ENCODE measurements around the gene SLIT1.

Gene SLIT1

DNA sequence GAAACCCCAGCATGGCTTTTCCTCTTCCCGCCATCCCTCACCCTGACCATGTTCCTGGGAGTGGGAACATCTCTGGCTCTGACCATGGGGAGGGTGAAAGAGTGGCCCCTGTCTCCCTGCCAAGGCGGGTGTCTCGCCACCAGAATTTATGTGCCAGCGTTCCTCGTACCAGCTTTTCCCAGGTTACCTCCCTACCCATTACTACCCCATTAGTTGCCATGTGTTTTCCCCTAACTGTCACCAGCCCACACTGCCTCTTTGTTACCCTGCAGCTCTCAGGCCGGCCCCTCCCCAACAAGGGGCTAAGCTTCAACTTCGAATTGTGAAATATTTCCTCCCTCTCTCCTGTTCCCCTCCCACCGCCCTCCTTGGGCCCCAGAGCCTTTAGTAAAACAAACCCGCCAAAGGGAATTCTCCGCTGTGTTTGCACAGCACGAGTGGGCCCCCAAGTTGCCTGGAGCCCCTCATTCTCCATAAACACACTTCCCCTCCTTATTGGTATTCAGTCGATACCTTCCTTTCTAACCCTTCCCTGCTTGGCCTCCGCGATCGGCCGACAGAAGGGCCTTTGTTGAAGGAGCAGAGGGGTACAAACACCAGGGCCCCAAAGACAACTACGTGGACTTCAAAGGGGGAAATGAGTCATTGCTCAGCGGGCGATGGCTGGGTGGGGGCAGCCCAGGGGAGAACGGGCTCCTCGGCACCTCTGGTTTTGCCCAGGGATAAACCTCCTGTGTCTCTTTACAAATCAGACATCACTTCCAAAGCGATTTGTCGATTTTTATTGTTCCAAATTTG, 45.5 kb downstream of the SLIT1 start:
- no peak for DNase-seq (ENCODE audit: low read depth in 2 of 2)

DNA sequence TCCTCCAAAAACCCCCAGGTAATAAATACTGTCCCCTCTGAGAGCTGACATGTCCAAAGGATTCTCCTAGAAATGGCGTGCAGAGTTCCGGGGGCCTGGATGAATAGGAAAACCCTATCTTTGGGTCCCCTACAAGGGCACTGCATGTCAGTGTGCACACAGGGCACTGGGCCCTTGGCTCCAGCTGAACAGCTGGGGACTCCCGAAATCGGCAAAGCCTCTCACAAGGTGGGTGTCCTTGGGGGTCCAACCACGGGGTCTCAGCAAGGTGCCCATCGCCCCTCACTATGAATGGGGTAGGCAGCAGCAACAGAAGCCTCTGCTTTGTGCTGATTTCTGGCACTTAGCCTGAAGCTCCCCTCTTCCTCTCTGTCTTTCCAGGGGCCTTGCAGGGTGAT, 46.1 kb downstream of the SLIT1 start:
- DNase-seq (ENCODE audit: low read depth in 2 of 2): no peak

DNA sequence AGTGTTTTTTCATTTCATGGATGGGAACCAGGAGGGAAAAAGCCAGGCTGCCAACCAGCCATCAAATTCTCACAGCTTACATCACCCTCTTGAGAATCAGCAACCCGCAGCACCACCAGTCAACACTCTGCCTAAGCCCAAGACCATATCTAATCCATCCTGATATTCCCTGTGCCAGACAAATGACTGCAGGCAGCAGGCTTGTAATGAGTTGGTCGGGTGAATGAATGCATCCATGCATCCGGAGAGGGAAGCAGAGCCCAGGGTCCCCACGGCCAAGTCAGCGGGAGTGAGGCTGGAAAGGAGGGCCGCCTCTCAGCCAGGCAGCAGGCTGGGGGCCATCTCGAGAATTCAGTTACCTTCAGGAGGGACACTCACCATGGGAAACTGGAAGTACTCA, 46.9 kb downstream of the SLIT1 start:
- DNase-seq (ENCODE audit: low read depth in 2 of 2): no peak

DNA sequence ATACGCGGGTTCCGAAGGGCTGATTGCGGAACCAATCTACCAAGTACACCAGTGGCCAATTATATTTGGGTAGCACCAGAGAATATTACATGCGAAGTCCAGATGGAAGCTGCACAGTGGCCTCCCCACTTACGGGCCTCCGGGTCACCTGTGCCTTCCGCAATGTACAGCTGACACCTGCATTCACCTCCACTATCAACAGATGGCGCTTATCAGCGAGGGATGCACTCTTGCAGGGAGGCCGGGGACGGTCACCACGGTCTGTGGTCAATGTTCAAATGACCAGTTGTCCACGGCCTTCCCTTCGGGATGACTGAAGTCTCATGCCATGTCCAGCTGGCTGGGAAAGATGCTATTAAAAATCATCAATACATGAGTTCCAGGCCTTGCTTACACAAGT, 47.6 kb downstream of the SLIT1 start:
- DNase-seq (ENCODE audit: low read depth in 2 of 2): no peak

DNA sequence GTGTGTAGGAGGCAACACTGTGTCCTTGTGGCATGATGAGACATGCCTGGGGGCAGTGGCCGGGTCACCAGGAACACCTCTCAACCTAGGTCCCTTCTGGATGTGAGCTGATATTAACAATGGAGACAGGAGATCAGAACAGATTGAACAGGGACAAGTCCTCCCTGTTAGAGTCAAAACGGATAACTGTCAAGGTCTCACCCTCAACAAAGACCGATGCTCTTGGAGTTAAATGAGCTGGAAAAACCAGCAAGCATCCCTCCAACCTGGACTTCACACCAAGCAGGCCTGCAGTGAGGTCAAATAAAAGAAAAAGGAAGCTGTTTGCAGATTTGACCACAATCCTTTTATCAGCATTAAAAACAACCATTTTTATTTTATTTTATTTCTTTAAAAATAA, 49.0 kb downstream of the SLIT1 start:
- DNase-seq (ENCODE audit: low read depth in 2 of 2): no peak

DNA sequence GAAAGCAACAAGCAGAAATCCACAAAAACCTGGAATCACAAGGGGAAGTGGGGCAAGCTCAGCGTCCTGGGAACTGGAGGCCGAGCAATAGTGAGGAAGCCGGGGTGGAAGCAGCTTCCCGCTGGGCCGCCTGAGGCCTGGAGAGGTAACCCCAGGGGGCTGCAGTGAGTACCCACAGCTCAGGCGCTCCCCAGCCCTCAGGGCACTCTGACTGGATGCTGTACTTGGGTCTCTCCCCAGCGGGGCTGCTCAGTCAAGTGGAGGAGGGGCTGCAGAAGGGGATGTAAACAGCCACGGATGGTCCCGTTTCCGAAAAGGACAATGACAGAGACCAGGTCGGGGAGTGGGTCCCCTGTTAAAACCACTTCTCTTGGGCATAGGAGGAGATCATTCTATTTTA, 50.3 kb downstream of the SLIT1 start:
- DNase-seq (ENCODE audit: low read depth in 2 of 2): no peak

DNA sequence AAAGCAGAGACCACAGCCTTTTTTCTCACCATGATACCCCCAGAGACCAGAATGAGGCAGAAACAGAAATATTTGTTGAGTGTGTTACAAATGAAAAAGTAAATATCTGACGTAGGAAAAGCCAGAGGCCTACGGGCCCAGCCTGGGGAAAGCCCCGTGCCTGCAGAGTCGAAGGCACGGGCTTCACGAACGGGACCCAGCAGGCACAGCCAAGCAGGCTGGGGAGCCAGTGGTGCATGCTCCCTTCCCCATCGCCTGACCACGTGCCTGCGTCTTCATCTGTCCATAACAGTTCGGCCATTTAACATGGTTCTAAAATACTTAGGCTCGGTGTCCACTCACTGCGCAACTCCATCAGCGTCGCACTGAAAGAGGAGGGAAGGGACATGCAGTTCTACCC, 50.8 kb downstream of the SLIT1 start:
- DNase-seq (ENCODE audit: low read depth in 2 of 2): no peak

DNA sequence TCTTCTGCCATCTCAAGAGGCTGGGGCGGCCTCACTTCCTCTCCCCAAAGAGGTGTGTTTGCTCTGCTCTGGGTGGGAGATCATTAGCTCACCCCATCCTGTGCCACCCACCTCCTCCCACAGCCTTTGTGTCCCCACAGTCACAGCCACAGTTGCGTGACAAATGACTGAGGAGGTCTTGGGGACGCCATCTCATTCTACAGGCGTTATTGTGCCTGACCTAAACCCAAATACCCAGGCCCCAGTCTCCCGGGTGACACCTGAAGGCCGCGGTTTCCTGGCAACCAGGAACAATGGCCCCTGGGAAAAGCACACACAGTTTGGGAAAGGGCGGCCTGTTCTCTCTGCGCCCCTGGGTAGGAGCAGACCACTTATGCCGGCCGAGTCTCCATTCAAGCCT, 51.6 kb downstream of the SLIT1 start:
- DNase-seq (ENCODE audit: low read depth in 2 of 2): no peak

DNA sequence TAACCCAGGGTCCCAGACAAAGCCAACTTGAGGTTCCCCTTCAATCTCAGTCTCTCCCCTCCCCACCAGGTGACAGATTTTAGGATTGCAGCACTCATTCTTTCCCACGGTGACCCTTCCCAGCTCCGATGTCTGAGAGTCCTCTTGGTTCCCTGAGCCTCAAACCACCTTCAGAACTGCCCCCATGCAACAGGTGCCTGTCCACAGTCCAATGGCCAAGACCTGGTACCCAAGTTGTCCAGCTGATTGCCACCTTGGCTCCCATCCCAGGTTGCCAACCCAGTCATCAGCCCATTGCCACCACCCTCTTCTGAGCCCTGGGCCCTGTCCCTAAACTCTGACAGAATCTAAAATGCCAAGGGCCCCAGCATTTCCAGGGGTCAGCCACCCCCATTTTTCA, 53.5 kb downstream of the SLIT1 start:
- DNase-seq (ENCODE audit: low read depth in 2 of 2): no peak

DNA sequence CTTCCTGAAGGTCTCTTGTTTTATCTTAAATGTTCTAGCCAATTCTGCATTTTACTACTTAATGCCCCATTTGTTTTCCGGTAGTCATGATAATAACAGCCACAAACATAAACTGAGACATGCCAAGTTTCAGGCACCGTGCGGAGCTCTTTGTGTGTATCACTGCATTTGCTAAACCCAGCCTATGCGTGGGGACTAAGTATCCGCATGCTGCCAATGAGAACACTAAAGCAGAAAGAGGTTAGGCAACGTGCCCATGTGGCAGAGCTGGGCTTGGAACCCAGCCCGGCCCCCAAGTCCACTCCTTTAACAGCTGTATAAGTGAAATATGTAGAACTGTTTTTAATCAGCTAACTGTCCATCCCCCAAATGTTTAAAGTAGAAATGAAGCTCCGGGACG, 54.1 kb downstream of the SLIT1 start:
- no peak for DNase-seq (ENCODE audit: low read depth in 2 of 2)

DNA sequence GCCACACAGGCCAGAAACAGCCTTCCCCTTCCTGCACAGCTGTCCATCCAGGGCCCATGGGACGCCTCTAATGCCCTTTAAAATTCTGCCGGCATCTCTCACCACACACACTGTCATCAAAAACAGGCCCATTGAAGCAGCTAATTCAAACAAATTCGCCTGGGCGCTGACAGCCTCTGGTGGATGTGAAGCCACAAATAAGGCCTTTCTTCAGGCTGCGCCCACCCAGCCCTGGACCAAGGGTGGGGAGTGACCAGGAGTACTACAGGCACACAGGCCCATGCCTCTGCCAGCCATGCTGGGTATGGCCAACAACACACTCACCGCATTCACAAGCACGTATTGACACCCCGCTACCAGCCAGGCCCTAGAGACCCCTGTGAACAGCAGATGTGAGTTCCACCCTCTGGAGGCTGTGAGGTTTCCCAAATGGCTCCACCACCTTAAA, 54.6 kb downstream of the SLIT1 start:
- DNase-seq (ENCODE audit: low read depth in 2 of 2): no peak

DNA sequence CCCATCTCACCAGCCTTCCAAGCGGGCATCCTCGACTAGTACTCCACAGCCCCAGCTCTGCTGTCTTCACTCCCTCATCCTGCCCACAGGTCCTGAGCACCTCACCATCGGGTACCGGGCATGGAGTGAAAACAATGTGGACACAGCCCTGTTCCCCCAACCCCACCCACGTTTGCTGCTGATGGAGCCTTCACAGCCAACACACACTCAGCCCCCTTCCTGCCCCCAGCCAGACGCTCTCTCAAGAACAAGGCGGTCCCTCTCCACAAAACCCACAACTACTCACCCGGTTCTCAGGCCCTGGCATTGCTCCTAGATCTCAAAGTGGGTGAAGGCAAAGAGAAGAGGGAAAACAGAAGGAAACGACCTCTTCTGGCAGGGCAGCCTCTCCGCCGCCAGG, 56.1 kb downstream of the SLIT1 start:
- DNase-seq (ENCODE audit: low read depth in 2 of 2): no peak

DNA sequence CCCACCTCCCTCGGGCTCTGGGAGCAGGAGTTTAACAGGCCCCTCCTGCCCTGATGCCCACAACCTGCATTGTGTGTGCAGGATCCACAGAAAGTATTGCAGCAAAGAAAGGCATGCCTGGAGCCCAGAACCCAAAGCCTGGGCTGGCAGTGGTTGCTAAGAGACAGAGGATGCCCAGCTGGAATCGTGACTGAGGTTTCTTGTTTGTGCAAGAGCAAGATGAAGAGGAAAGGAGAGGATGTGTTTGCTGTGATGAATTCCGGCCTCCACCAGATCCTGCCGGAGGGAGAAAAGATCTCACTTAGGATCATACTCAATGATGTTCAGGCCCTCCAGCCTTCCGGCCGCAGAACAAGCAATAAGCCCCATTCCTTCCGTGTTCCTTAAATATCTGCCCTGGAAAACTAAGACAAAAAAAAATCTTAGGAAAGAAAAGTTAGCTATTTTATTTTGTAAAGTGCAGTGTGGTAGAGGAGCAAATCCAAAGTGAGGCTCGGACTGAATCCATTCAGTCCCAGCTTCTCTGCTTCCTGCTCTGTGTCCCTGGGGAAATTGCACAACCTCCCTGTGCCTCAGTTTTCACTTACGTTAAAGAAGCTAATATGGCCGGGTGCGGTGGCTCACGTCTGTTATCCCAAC, 57.1 kb downstream of the SLIT1 start:
- DNase-seq (ENCODE audit: low read depth in 2 of 2): no peak

DNA sequence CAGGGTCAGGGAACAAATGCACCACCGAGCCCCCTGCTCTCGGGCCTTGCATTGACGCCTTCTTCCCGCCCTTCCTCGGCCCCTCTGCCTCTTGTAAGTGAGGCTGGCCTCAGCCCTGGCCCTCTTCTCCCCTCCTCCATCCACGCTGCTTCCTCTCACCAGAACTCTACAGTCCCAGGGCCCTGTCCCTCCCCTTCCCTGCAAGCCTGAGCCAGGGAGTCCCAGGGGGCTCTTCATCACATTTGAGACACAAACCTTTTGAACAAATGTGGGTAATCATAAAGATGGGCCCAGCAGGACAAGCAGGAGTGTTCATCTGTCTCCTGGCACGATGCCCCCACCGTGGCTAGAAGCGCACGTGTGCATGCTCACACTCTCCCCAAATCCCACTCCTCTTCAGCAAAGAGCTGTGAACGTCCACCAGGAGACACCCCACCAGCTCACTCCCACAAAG, 57.7 kb downstream of the SLIT1 start:
- DNase-seq (ENCODE audit: low read depth in 2 of 2): no peak

DNA sequence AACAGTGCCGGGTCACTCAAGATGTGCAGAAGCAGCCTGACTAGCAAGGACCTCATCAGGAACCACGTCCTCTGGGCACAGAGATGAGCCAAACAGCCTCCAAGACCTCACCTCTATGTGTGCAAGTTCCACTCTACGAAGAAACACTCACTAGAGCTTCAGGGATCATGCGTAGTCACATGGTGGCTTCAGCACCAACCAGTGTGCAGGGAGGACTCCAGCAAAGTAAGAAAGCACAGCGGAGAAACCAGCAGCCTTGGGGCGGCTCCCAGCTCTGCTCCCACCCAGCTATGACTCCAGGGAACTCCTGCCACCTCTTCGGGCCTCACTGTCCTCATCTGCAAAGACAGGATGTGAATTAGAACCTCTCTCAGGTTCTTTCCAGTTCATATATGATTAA, 58.2 kb downstream of the SLIT1 start:
- DNase-seq (ENCODE audit: low read depth in 2 of 2): no peak

DNA sequence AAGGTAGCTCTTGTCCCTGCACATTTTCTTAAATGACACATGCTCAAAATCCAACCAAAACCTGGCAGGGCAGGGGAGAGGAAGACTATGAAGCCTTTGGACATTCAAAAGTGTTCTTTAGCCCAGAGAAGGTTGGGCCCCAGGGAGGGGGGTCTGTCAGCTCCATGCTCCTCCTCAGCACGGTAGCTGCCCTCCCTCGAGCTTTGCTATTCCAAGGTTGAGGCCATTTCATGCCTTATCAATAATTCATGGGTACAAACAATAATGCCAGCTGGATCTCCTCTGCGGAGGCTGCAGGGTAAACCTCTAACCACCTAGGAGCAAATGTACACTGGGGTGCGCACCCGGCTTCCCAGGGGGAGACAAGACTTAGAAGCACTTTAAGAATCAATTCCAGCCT, 61.5 kb downstream of the SLIT1 start:
- no peak for DNase-seq (ENCODE audit: low read depth in 2 of 2)

DNA sequence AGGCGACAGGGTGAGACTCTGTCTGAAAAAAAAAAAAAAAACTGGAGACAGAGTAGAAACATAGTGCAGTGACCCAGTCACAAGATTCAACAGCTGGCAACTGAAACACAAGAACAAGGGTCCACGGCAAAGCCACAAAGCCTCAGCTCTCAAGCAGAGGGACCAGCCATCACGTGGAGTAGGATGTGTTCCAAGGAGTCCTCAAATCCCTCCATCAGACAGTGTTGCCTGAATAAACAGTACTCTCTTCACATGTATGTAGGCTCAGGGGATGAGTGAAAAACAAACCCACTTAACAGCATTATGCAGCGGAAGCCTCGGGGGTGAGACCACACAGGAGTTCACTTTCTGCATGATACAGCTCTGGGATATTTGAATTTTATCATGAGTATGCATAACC, 62.0 kb downstream of the SLIT1 start:
- no peak for DNase-seq (ENCODE audit: low read depth in 2 of 2)

DNA sequence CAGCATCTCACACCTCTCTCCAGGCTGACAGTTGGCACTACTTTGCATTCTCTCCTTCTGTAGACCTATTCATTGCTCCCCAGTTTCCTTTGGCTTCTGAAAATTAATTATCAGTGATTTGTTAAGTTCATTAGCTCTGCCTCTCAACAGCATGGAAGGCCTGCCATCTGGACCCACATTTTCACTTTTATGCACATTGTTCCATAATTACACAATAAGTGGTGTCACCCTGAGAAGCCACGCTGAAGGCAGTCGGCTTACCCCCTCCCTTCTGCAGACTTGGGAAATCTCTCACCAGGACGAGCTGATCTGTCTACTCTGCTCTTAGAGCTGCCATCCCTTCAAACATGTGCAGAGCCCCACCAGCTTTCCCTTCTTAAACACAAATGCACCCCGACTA, 64.7 kb downstream of the SLIT1 start:
- DNase-seq (ENCODE audit: low read depth in 2 of 2): no peak

DNA sequence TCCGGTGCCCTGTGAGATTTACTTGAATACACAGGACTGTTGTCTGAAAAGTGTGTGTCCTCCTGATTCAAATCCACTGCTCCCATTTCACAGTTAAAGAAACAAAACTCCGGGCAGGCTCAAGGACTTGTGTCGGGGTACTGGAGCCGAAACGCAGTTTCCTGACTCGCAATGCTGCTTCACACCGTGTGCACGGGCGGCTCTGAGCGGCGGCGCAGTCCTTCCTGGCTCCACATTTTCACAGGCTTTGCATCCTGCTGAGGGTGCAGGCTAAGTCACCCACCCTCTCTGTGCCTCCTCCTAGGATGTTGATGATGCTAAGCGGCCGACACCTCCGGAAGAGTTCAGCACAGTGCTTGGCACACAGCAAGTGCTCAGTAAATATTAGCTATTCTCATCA, 65.4 kb downstream of the SLIT1 start:
- DNase-seq (ENCODE audit: low read depth in 2 of 2): no peak

DNA sequence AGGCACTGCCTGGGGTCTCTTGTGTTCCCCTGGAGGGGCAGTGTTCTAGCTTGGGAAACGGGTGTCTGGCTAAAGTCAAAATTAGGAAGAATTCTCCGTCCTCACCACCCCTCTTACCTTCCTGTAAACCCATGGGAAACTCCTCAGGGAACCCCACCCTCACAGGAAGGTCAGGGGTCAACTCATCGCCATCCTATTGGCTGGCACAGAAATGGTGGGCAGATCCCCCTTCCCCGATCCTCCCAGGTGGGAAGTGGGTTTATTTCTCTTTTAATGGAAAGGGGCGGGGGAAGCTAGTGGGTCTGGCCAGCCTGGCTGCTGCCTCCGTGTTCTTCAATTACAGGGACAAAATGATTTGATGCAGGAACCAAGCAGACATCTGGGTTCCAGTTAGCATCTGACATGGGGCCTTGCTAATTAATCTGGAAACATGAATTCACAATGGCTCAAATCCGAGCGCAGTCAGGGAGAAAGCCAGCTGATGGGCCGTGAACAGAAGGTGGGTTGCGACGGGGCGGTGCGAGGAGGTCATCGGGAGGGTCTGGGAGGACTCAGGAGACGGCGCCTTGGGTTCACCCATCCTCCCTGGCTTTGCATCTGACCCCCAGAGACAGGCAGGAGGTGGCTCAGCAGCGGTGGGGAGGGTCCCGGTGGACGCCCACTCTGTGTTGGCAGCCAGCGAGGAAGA, 66.6 kb downstream of the SLIT1 start:
- DNase-seq (ENCODE audit: low read depth in 2 of 2): no peak

DNA sequence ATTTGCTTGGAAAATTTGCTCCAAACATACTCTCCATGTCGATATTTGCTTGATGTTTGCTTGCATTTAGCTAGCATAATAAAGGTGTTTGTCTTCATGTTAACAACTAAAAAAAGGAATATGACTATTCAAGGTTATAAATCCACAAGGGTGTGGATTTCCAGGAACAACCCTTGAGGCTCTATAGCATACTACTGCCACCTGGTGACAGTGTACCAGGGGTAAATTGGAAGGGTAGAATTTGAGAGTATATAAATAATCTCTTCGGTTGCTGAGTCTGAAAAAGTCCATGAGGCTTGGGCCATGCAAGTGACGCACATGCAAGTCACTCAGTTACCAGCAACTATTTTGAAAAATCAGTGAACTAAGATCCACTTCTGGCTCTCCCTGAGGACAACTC, 68.4 kb downstream of the SLIT1 start:
- DNase-seq (ENCODE audit: low read depth in 2 of 2): no peak

DNA sequence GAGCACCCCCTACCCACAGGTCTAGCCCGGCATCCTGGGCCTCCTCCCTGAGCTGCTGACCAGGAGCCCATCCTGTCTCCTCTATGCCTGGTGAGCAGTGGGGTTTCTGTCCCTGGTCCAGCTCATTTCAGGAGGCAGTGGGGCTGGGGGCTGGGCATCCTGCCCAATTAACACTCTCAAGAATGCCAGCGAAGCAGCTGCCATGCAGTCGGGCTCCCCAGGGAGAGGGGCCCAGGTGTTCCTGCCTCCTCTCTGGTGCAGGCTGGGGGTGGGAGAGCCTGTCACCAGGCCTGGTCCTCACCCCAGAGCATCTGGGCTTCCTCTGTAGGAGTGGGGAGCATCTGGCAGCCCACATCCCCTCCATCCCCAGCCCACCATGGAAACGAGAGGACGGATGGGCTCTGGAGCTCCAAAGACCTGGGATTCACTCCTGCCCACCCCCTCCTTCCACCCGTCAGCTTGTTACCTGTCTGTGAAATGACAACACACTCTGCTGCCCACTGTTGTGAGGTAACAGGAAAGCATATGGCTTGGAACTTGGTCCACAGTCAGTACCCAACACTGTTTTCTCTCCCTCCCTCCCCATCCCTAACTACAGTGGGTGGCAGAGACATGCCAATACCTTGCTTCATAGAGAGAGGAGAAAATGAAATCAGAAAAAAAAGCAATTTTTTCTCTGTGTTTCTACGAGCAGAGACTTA, 69.1 kb downstream of the SLIT1 start:
- no peak for DNase-seq (ENCODE audit: low read depth in 2 of 2)
